ENCODE data around the gene NIPSNAP3A.

NIPSNAP3A gene

DNA sequence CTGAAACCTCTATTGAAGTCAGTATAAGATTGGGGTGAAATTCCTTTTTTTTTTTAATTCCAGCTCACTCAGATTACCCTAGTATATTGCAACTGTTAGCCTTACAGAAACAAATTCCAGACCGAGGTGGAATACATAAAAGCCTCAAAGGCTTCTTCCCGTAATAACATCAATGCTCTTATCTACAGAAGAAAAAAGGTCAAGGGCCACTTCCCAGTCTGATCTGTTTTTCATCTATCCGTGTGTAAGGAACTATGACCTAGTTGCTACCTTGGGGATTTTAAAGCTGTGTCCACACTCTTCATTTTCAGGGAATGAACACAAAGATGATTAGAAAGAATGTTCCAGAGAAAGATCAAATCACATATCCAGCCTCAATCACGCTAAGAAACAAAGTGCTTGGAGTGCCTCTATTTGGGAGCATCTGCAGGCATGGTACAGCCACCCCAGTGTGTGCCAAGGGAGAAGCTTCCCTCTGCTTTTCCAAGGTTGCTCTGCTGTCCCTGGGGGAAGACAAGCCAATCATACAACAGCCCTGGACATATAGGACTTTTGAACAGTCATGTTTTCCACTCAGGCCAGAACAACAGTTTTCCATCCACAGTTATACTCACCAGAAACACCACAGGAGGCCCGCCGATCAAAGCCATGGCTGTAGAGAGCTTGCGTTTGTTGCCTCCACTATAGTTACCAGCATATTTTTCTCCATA is 40.0 kb downstream of the NIPSNAP3A start:
- no peak overlapping the region for H3K4me3 ChIP-seq (replicated peaks in 1 of 2; ENCODE audit: low read depth in 2 of 2, low read length in 2 of 2)
- DNase-seq (ENCODE audit: low read depth in 2 of 2), result no peak
- no peak for TF ChIP-seq CTCF (IDR thresholded peaks at IDR 0.05; ENCODE audit: low read depth, low read length)

DNA sequence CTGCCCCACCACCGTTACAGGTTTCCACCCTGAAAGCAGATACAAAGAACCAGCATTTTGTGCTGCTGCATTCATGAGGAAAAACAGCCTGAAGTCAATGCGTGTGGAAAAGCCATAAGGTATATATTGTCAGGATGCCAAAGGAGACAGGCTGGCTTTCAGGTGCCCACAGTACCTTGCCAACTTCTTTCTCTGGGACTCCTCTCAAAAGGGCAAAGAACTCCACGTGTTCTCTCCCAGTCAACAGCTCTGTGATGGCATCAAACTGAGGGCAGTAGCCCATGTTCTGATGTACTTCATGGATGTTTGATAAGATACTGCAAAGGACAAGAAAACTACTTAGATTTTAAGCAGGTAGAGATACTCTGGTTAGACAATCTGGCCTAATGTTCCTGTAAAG is 40.8 kb downstream of the NIPSNAP3A start:
- DNase-seq (ENCODE audit: low read depth in 2 of 2), result no peak
- no peak for TF ChIP-seq CTCF (IDR thresholded peaks at IDR 0.05; ENCODE audit: low read depth, low read length)
- H3K4me3 ChIP-seq (replicated peaks in 1 of 2; ENCODE audit: low read depth in 2 of 2, low read length in 2 of 2), result no peak overlapping the region

- no peak for TF ChIP-seq CTCF (IDR thresholded peaks at IDR 0.05; ENCODE audit: low read depth, low read length)
- no peak overlapping the region for H3K4me3 ChIP-seq (replicated peaks in 1 of 2; ENCODE audit: low read depth in 2 of 2, low read length in 2 of 2)
- DNase-seq (ENCODE audit: low read depth in 2 of 2), result no peak
Measured at GRCh38 chr9:104794070-104794469, 46.6 kb downstream of the NIPSNAP3A start.

GRCh38 chr9:104795082-104795481 is 47.6 kb downstream of the NIPSNAP3A start:
- peak; percentile 38 to 72 for DNase-seq (ENCODE audit: low read depth in 2 of 2)
- no peak for TF ChIP-seq CTCF (IDR thresholded peaks at IDR 0.05; ENCODE audit: low read depth, low read length)
- H3K4me3 ChIP-seq (replicated peaks in 1 of 2; ENCODE audit: low read depth in 2 of 2, low read length in 2 of 2), result no peak overlapping the region

DNA sequence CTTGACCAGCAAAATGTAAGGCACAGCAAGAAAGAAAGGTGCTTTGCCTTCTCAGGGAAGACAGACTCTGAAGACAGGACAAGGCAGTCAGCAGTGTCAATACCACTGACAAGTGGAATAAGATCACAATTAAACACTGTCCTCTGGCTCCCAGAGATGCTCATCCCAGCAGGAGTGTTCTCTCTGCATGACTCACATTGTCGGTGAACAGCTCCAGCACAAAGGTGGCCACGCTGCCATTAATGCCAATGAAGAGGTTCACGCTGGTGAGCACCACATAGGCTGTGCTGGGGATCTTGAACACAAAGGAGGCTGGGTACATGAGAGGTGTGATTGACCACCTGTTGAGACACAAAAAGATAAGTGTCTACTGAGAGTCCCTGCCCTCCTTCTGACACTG is 48.4 kb downstream of the NIPSNAP3A start:
- H3K4me3 ChIP-seq (replicated peaks in 1 of 2; ENCODE audit: low read depth in 2 of 2, low read length in 2 of 2), result no peak overlapping the region
- no peak for DNase-seq (ENCODE audit: low read depth in 2 of 2)
- no peak for TF ChIP-seq CTCF (IDR thresholded peaks at IDR 0.05; ENCODE audit: low read depth, low read length)

GRCh38 chr9:104798209-104798995 is 50.9 kb downstream of the NIPSNAP3A start:
- no peak overlapping the region for H3K4me3 ChIP-seq (replicated peaks in 1 of 2; ENCODE audit: low read depth in 2 of 2, low read length in 2 of 2)
- TF ChIP-seq CTCF (IDR thresholded peaks at IDR 0.05; ENCODE audit: low read depth, low read length), result no peak
- DNase-seq (ENCODE audit: low read depth in 2 of 2), result no peak
